WTC11 (cell line): Measurements from ENCODE around the gene NCKAP5.

ENCODE experiments used
- ATF1 ChIP-seq: sonication (generic); formaldehyde crosslinking; IDR thresholded peaks from 2 replicates; pipeline ENCODE4 v1.8.1; 2023; ENCODE audit warnings: mild to moderate bottlenecking, moderate library complexity, missing genetic modification reagents
- ATF2 ChIP-seq: sonication (generic); formaldehyde crosslinking; IDR thresholded peaks from 2 replicates; pipeline ENCODE4 v1.8.1; 2022; ENCODE audit warnings: low read depth, missing genetic modification reagents, borderline replicate concordance
- CTCF ChIP-seq: fragments of 200-600 bp; IDR thresholded peaks from 2 replicates; pipeline ENCODE4 v1.8.0; 2022; ENCODE audit warnings: antibody characterized with exemption
- ETV6 ChIP-seq: sonication (generic); formaldehyde crosslinking; IDR thresholded peaks from 2 replicates; pipeline ENCODE4 v1.8.1; 2022; ENCODE audit warnings: mild to moderate bottlenecking, missing genetic modification reagents
- FOXK1 ChIP-seq: sonication (generic); formaldehyde crosslinking; IDR thresholded peaks from 2 replicates; pipeline ENCODE4 v1.8.0; 2022; ENCODE audit warnings: mild to moderate bottlenecking, moderate library complexity, missing genetic modification reagents
- HMGXB4 ChIP-seq: sonication (generic); formaldehyde crosslinking; IDR thresholded peaks from 2 replicates; pipeline ENCODE4 v1.8.1; 2023; ENCODE audit warnings: mild to moderate bottlenecking, moderate library complexity, missing genetic modification reagents
- SMAD4 ChIP-seq: sonication (generic); formaldehyde crosslinking; IDR thresholded peaks from 2 replicates; pipeline ENCODE4 v1.8.0; 2022; ENCODE audit warnings: mild to moderate bottlenecking, missing genetic modification reagents
- TEAD4 ChIP-seq: sonication (generic); formaldehyde crosslinking; IDR thresholded peaks from 2 replicates; pipeline ENCODE4 v1.8.0; 2022; ENCODE audit warnings: mild to moderate bottlenecking, missing genetic modification reagents
- ZBTB21 ChIP-seq: sonication (generic); formaldehyde crosslinking; IDR thresholded peaks from 2 replicates; pipeline ENCODE4 v1.8.1; 2023; ENCODE audit warnings: mild to moderate bottlenecking, missing genetic modification reagents, borderline replicate concordance
- ZNF423 ChIP-seq: fragments of 250-450 bp; sonication (Bioruptor Pico); IDR thresholded peaks from 2 replicates; pipeline ENCODE4 v2.1.2; 2022; ENCODE audit warnings: mild to moderate bottlenecking, moderate library complexity

- TF ChIP-seq SMAD4 (CRISPR knock-in tag) (no peak), CTCF (no peak), ATF1 (CRISPR knock-in tag) (no peak), ZBTB21 (CRISPR knock-in tag) (no peak), TEAD4 (CRISPR knock-in tag) (no peak), FOXK1 (CRISPR knock-in tag) (no peak), ATF2 (CRISPR knock-in tag) (no peak), ETV6 (no peak), HMGXB4 (CRISPR knock-in tag) (no peak), ZNF423 (CRISPR knock-in tag) (no peak)
These were observed 320.0 kb downstream of the NCKAP5 start for GRCh38 chr2:133248264-133248663.
